ENCODE measurements around the gene CACNA2D3. TPM values are rescaled to one million over a fixed set of nuclear protein-coding genes. Genes with fewer than 3 reads are reported as not detected.

CACNA2D3 gene
- total RNA-seq, 1 experiment from 2014 or later: not detected

DNA sequence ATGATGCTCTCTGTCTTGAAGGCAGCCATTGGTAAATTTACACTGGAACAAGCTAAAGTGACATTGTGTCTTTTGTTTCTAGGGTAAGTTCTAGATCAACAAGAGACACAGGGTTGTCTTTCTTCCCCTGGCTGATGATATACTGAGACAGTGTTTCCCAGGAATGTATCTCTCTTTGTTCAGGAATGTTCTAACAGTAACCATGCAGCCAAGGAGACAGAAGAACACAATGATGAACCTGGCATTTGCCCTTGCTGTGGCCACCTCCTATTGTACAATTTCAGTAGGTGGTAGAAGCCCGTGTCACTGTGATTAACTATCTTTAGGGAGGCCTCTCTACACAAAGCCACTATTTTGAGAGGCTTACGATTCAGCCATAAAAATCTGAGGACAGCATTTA is 674.8 kb downstream of the CACNA2D3 start:
- CTCF ChIA-PET: no interaction called here

DNA sequence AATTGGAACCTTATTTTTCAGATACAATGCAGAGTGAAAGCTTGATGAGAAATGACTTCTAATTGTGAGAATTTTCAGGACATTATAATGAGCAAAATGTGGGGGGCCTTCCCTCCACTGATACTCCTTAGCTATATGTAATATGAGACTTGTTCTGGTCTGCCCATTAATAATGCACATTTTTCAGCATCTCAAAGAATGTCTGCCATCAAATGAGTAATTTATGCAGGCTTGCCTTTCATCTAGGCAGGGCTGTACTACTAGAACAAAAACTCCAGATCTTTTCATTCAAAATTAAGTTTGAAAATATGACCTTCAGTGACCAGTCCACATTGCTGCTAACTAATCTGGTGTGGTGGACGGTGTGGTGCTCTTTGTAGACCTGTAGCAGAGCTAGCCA is 678.1 kb downstream of the CACNA2D3 start:
- ChIA-PET CTCF (no interaction called here), POLR2A (ENCODE audit: unreplicated experiment) (no interaction called here)
- intact Hi-C loops (cut with micrococcal nuclease): no loop called here
- no peaks in the 10 kb centered on the region for H4K20me1 ChIP-seq (ENCODE audit: low read length)
- no peaks in the 10 kb centered on the region for H3K4me1 ChIP-seq (ENCODE audit: insufficient read depth, low read length)
- 0 out of 2 replicates have a peak, but pooled peaks cover 5% of the 10 kb centered on the region for H3K27me3 ChIP-seq (ENCODE audit: low read length)
- ATAC-seq: no peak
- no peak overlapping the region for H2AFZ ChIP-seq (ENCODE audit: low read length)
- no peak for DNase-seq
- H3F3A ChIP-seq (ENCODE audit: low read length, unreplicated experiment): no peaks in the 10 kb centered on the region
- H3K36me3 ChIP-seq (ENCODE audit: low read depth, low read length): no peaks in the 10 kb centered on the region
- H3K9ac ChIP-seq (ENCODE audit: low read length): no peak overlapping the region
- H3K79me2 ChIP-seq (ENCODE audit: low read length): no peaks in the 10 kb centered on the region
- no peaks in the 10 kb centered on the region for H3K9me2 ChIP-seq (replicated peaks; ENCODE audit: low read length)
- TF ChIP-seq, protein P1, sequence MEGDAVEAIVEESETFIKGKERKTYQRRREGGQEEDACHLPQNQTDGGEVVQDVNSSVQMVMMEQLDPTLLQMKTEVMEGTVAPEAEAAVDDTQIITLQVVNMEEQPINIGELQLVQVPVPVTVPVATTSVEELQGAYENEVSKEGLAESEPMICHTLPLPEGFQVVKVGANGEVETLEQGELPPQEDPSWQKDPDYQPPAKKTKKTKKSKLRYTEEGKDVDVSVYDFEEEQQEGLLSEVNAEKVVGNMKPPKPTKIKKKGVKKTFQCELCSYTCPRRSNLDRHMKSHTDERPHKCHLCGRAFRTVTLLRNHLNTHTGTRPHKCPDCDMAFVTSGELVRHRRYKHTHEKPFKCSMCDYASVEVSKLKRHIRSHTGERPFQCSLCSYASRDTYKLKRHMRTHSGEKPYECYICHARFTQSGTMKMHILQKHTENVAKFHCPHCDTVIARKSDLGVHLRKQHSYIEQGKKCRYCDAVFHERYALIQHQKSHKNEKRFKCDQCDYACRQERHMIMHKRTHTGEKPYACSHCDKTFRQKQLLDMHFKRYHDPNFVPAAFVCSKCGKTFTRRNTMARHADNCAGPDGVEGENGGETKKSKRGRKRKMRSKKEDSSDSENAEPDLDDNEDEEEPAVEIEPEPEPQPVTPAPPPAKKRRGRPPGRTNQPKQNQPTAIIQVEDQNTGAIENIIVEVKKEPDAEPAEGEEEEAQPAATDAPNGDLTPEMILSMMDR (conservative IDR thresholded peaks at IDR 0.05; ENCODE audit: low read depth, low read length): no peak
- no peak for TF ChIP-seq EZH2 (IDR thresholded peaks at IDR 0.05; ENCODE audit: low read length, unreplicated experiment)
- no peak for TF ChIP-seq EZH2phosphoT487 (IDR thresholded peaks at IDR 0.05; ENCODE audit: borderline replicate concordance, low read length)
- no peak overlapping the region for H3K27ac ChIP-seq (ENCODE audit: low read length)
- no peak overlapping the region for H3K4me3 ChIP-seq (ENCODE audit: low read length)
- BruUV-seq (replicated peaks): no TSS peak
- no peaks in the 10 kb centered on the region for H3K9me3 ChIP-seq (ENCODE audit: low read length)
- no peak overlapping the region for H3K4me2 ChIP-seq (ENCODE audit: low read length)

More for the DNA sequence above, 674.8 kb downstream of the CACNA2D3 start:
- no peak for ATAC-seq
- no TSS peak for BruUV-seq (replicated peaks)
- Histone ChIP-seq H3K4me1 (ENCODE audit: insufficient read depth, low read length) (no peaks in the 10 kb centered on the region), H3K4me2 (ENCODE audit: low read length) (no peak overlapping the region), H3K9ac (ENCODE audit: low read length) (no peak overlapping the region), H3K9me2 (replicated peaks; ENCODE audit: low read length) (no peaks in the 10 kb centered on the region), H3K4me3 (ENCODE audit: low read length) (no peak overlapping the region), H3K27ac (ENCODE audit: low read length) (no peak overlapping the region), H3K36me3 (ENCODE audit: low read depth, low read length) (no peaks in the 10 kb centered on the region), H2AFZ (ENCODE audit: low read length) (no peak overlapping the region), H3F3A (ENCODE audit: low read length, unreplicated experiment) (no peaks in the 10 kb centered on the region), H4K20me1 (ENCODE audit: low read length) (no peaks in the 10 kb centered on the region), H3K79me2 (ENCODE audit: low read length) (no peaks in the 10 kb centered on the region), H3K9me3 (ENCODE audit: low read length) (no peaks in the 10 kb centered on the region), H3K27me3 (ENCODE audit: low read length) (0 out of 2 replicates have a peak, but pooled peaks cover 12% of the 10 kb centered on the region)
- TF ChIP-seq, protein P1 (conservative IDR thresholded peaks at IDR 0.05; ENCODE audit: low read depth, low read length): no peak
- TF ChIP-seq EZH2phosphoT487 (IDR thresholded peaks at IDR 0.05; ENCODE audit: borderline replicate concordance, low read length): no peak
- TF ChIP-seq EZH2 (IDR thresholded peaks at IDR 0.05; ENCODE audit: low read length, unreplicated experiment): no peak
- intact Hi-C loops (cut with micrococcal nuclease): no loop called here
- POLR2A ChIA-PET (ENCODE audit: unreplicated experiment): no interaction called here
- DNase-seq: no peak

DNA sequence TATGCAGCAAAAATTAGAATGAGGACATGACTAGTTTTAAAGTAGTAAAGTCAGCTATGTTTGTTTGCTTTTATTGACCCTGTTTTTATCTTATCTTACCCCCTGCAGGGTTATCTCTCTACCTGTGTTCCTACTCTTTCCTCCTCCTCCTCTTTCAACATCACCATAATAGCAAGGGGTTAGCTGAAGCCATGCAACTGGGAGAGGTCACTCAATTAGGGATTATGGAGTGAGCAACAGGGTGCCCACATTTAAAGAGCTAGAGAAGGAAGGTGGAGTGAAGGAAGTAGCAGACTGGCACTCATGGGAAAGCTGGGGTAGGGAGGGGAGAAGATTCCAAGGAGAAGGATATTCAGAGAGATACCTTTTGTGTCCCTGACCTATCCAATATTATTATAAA is 679.6 kb downstream of the CACNA2D3 start:
- H4K20me1 ChIP-seq (ENCODE audit: low read length): no peaks in the 10 kb centered on the region
- ATAC-seq (no peak), DNase-seq (no peak)
- no peak overlapping the region for H3K4me2 ChIP-seq (ENCODE audit: low read length)
- no peak overlapping the region for H3K9ac ChIP-seq (ENCODE audit: low read length)
- H3K9me3 ChIP-seq (ENCODE audit: low read length): no peaks in the 10 kb centered on the region
- TF ChIP-seq EZH2phosphoT487 (IDR thresholded peaks at IDR 0.05; ENCODE audit: borderline replicate concordance, low read length) (no peak), EZH2 (IDR thresholded peaks at IDR 0.05; ENCODE audit: low read length, unreplicated experiment) (no peak)
- TF ChIP-seq, protein P1 (conservative IDR thresholded peaks at IDR 0.05; ENCODE audit: low read depth, low read length): no peak
- no peaks in the 10 kb centered on the region for H3K4me1 ChIP-seq (ENCODE audit: insufficient read depth, low read length)
- no peaks in the 10 kb centered on the region for H3K79me2 ChIP-seq (ENCODE audit: low read length)
- H3K4me3 ChIP-seq (ENCODE audit: low read length): no peak overlapping the region
- H3K27ac ChIP-seq (ENCODE audit: low read length): no peak overlapping the region
- BruUV-seq (replicated peaks): no TSS peak
- POLR2A ChIA-PET (ENCODE audit: unreplicated experiment): no interaction called here
- no peaks in the 10 kb centered on the region for H3K36me3 ChIP-seq (ENCODE audit: low read depth, low read length)
- H3K27me3 ChIP-seq (ENCODE audit: low read length): no peaks in the 10 kb centered on the region
- no peak overlapping the region for H2AFZ ChIP-seq (ENCODE audit: low read length)
- CTCF ChIA-PET: no interaction called here
- intact Hi-C loops (cut with micrococcal nuclease): no loop called here
- H3F3A ChIP-seq (ENCODE audit: low read length, unreplicated experiment): no peaks in the 10 kb centered on the region
- H3K9me2 ChIP-seq (replicated peaks; ENCODE audit: low read length): no peaks in the 10 kb centered on the region
